Measurements from ENCODE around the gene KIAA1328. TPM values are rescaled to one million over a fixed set of nuclear protein-coding genes. Genes with fewer than 3 reads are reported as not detected.

The KIAA1328 gene
- total and polyA plus RNA-seq, 9 of the 15 experiments (the other 6 are each of a cell fraction or from before 2014, with no cell fraction given) = 4.0 to 8.6 (median 7.4) TPM

DNA sequence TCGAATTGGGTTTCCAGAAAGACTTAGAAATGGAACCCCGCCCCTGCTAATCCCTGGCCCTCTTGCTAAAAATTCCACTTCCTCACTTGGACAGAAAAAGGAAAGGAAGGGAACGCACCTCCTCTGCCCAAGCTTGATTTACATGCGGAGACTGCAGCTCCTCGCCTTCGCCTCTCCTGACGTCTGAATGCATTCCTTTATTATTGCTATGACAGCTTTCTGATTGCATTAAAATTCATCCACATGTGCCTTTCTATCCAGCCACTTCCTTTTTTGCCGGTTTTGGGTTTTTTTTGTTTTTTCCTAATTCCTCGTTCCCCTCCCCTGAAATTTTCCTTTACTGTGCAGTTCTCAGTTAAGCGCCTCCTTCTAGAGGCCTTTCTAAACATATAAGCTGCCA is 448.9 kb downstream of the KIAA1328 start:
- H4K20me1 ChIP-seq (replicated peaks; ENCODE audit: control insufficient read depth, insufficient read depth, low read length) = peaks cover 5% of the 10 kb centered on the region; the same call in 1 of the 2 replicates
- no peak overlapping the region for H3K4me2 ChIP-seq (ENCODE audit: insufficient read depth, low read length)
- no peaks in the 10 kb centered on the region for H3K36me3 ChIP-seq (ENCODE audit: control insufficient read depth, insufficient read depth, low read length)
- ChIA-PET CTCF (ENCODE audit: low intra/inter-chr PET ratio) (interaction anchor here (0.6 kb wide), 1 partner anchor 36 kb away, joined by 5 read pairs; no protein-coding TSS in a partner anchor), POLR2A (interaction anchor here (0.7 kb wide), 1 partner anchor 8 kb away, joined by 3 read pairs; no protein-coding TSS in a partner anchor)
- H3K4me3 ChIP-seq = no peak overlapping the region
- H2AFZ ChIP-seq (ENCODE audit: low read depth, low read length) = no peak overlapping the region
- BruUV-seq (replicated peaks) = no TSS peak
- FAIRE-seq = no peak
- H3K9ac ChIP-seq (ENCODE audit: insufficient read depth in 1 of 2, low read depth in 2 of 2, low read length in 2 of 2) = no peak overlapping the region
- H3K79me2 ChIP-seq (ENCODE audit: control insufficient read depth, insufficient read depth, low read length) = no peaks in the 10 kb centered on the region
- no peaks in the 10 kb centered on the region for H3K9me3 ChIP-seq (replicated peaks; ENCODE audit: control insufficient read depth, insufficient read depth, low read depth, low read length)
- in situ Hi-C loops (cut with MboI) (no loop called here), intact Hi-C loops (cut with micrococcal nuclease) (no loop called here)
- peaks cover 0 to 10% of the 10 kb centered on the region in 2 experiments; a peak in 1 of 5 replicates for H3K4me1 ChIP-seq (replicated peaks in 1 of 2; ENCODE audit: control insufficient read depth in 2 of 2, insufficient read depth in 2 of 2, low read length in 2 of 2)
- ATAC-seq = no peak
- no peak for DNase-seq (ENCODE audit: extremely low read depth in 1 of 4, low spot score in 3 of 4)
- peaks cover 0 to 14% of the 10 kb centered on the region in 2 experiments; a peak in 4 of 5 replicates for H3K27me3 ChIP-seq (ENCODE audit: control insufficient read depth in 2 of 2, insufficient read depth in 2 of 2, low read length in 2 of 2)
- no peaks in the 10 kb centered on the region for H3K9me1 ChIP-seq (ENCODE audit: control insufficient read depth, insufficient read depth, low read length)
- TF ChIP-seq MIER1 (IDR thresholded peaks at IDR 0.05; ENCODE audit: low read depth) = no peak
- TF ChIP-seq ZNF263 (CRISPR knock-in tag; IDR thresholded peaks at IDR 0.05; ENCODE audit: borderline replicate concordance) = no peak
- TF ChIP-seq SRSF3 (IDR thresholded peaks at IDR 0.05; ENCODE audit: insufficient read depth, low read length) = no peak
- no peak for TF ChIP-seq NEUROD1 (IDR thresholded peaks at IDR 0.05; ENCODE audit: borderline replicate concordance, low read depth, low read length, partially characterized antibody)
- 0% methylated on average over 9 of the region's 10 CpGs for WGBS (ENCODE audit: insufficient coverage, low coverage, missing lambda C conversion rate)
- H3K27ac ChIP-seq (ENCODE audit: extremely low read depth, low read depth, low read length) = no peak overlapping the region

Other genes starting within 250 kb of the KIAA1328 start
- gene TPGS2, start 125 bp upstream of the KIAA1328 start, total RNA-seq (2014; rRNA removed) = 108 and 111 TPM in 2 replicates
- gene TPGS2, start 125 bp upstream of the KIAA1328 start, total RNA-seq (2014; rRNA removed; fragmentation: Illumina TruSeq; extraction: Trizol) = 116 and 125 TPM in 2 replicates
- 132 and 136 TPM in 2 replicates for gene TPGS2, start 125 bp upstream of the KIAA1328 start, total RNA-seq (2015; rRNA removed; fragmentation: Illumina TruSeq; extraction: Trizol)
- gene TPGS2, start 125 bp upstream of the KIAA1328 start, total RNA-seq (2021) = 148 and 152 TPM in 2 replicates
- 449 and 498 TPM in 2 replicates for gene TPGS2, start 125 bp upstream of the KIAA1328 start, polyA plus RNA-seq (2011; rRNA removed)
- 229 and 274 TPM in 2 replicates for gene TPGS2, start 125 bp upstream of the KIAA1328 start, polyA plus RNA-seq (2014; fragmentation: Illumina TruSeq; extraction: Trizol)
- 100 to 1,000 TPM in 1 of 2 experiments, 10 to 100 TPM in 1; 94.2 to 113 TPM for gene TPGS2, start 125 bp upstream of the KIAA1328 start, polyA plus RNA-seq (2014; fragmentation: Nextera tagmentation; extraction: Ambion mirVana)
- 134 and 182 TPM in 2 replicates for gene TPGS2, start 125 bp upstream of the KIAA1328 start, polyA plus RNA-seq (2014; rRNA removed)

Measured in K562 (cell line).